GM12891 (cell line): ENCODE measurements around the gene LRRC1.

Experiments
- DNase-seq: peaks from one replicate; pipeline ENCODE4 v3.0.0; 2011; ENCODE audit warnings: low spot score; ENCODE audit not compliant: insufficient read length
- FAIRE-seq: peaks from 2 replicates; lab custom pipeline; 2011; peaks lifted over from hg19 to GRCh38; lab: Jason Lieb, UNC
- PAX5 ChIP-seq: IDR thresholded peaks from 2 replicates; pipeline ENCODE4 v1.6.1; 2011; ENCODE audit warnings: low read length, moderate library complexity, mild to moderate bottlenecking; ENCODE audit not compliant: insufficient read depth, severe bottlenecking
- POLR2A ChIP-seq: IDR thresholded peaks from 2 replicates; pipeline ENCODE4 v1.6.1; 2011; ENCODE audit warnings: low read depth, low read length, control low read depth
- POLR2AphosphoS5 ChIP-seq: IDR thresholded peaks from 2 replicates; pipeline ENCODE4 v1.6.1; 2011; ENCODE audit warnings: low read depth, low read length, control low read depth
- POU2F2 ChIP-seq: IDR thresholded peaks from 2 replicates; pipeline ENCODE4 v1.6.1; 2011; ENCODE audit warnings: low read depth, mild to moderate bottlenecking, control low read depth, low read length, moderate library complexity
- SPI1 ChIP-seq: IDR thresholded peaks from 2 replicates; pipeline ENCODE4 v1.6.1; 2011; ENCODE audit warnings: low read depth, low read length, control low read depth
- TAF1 ChIP-seq: IDR thresholded peaks from 2 replicates; pipeline ENCODE4 v1.6.1; 2011; ENCODE audit warnings: low read depth, low read length, control low read depth

Gene LRRC1

DNA sequence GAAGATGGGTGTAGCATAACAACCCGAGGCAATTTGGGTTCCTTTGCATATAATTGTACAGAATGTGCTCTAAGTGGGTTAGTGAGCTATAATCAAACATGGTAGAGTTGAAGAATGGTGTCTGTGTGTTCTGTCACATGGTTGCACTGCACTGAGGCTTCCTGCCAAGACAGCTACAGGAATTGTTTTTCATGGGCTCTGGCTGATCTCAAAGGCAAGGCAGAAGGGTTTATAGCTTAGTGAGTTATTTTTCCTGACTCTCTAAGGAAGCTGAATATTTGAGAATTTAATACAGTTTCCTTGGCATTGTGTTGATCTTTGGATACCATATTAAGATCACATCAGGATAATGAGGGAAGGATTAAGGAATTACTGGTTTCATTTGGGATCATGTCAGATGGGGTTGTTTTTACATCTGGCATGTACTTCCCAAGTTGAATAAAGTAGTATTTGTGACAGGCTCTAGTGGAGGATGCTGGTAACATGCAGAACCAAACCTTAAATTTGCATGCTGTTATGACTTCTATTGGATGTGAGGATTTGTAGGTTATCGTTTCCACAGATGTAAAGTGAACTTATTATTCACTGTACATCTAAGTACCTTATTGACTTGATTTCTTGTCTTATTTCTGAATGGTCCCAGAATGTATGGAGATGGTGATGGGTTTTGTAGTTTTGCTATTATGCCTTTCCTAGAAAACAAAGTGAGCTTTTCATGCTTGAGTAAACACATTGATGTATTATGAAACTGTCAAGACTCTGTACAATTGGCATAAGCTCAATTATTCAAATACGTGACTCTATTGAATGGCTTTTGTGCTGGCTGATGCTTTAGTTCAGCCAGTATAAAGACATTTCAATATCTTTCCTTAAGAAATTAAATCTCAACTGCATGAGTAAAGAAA is 43.3 kb downstream of the LRRC1 start:
- no peak for FAIRE-seq
- no peak for DNase-seq
- TF ChIP-seq POLR2A (no peak), POLR2AphosphoS5 (no peak), POU2F2 (no peak)

DNA sequence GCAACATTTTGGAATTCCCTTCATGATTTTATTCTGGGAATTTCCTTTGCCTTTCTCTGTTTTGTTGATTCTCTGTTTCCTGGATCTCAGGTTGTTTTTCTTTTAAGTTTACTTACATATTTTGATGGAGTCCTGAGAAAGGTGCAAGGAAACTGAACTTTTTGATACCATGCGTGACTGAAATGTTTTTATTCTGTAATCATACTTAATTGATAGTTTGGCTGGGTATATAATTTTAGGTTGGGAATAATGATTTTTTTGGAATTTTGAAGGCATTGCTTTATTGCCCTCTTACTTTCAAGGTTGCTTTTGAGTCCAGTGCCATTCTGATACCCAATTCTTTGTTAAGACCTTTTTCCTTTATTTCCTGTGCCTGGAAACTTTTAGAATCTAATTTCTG is 45.2 kb downstream of the LRRC1 start:
- FAIRE-seq (no peak), DNase-seq (no peak)
- TF ChIP-seq SPI1 (no peak), POLR2AphosphoS5 (no peak), TAF1 (no peak), PAX5 (no peak), POLR2A (no peak), POU2F2 (no peak)

DNA sequence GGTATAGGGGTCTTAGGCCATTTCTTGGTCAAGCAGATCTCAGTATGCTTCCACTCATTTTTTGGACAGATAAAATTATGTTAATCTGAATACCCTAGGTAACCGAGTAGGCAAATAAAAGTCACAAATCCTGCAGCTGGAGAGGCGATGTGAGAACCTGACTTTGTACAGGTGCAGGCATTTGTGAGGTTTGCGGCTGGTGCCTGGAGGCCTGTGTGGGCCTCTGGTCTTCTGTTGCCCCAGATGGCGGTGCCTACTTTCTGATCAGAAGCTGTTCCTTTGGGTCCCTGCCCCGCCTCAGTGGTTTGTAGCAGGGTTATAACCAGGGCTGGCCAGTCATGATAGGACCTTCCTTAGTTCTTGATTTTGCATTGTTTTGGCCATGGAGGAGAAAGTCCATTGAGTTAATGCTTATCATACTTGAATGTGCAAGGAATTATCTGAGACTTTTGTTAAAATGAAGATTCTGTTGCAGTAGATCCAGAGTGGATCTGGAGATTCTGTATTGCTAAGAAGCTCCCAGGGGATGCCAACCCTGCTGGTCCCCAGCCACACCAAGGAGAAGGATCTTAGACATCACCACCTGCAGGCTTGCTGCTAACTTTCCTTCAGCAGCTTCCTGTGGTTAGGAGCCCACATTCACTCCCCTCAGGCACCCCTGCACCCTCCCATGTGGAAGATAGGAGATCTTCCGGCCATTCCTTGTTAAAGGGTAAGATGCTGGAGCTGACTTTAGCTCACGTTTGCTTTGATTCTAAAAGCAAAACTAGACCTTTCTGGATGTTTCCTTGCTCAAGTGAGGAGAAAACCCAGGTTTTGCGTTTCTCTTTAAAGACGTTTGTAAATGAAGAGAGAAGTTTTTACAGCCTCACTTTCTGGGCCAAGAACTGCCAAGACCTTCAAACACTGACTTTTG is 50.7 kb downstream of the LRRC1 start:
- DNase-seq (no peak), FAIRE-seq (no peak)
- no peak for TF ChIP-seq TAF1
- TF ChIP-seq SPI1: no peak
- no peak for TF ChIP-seq POLR2A

DNA sequence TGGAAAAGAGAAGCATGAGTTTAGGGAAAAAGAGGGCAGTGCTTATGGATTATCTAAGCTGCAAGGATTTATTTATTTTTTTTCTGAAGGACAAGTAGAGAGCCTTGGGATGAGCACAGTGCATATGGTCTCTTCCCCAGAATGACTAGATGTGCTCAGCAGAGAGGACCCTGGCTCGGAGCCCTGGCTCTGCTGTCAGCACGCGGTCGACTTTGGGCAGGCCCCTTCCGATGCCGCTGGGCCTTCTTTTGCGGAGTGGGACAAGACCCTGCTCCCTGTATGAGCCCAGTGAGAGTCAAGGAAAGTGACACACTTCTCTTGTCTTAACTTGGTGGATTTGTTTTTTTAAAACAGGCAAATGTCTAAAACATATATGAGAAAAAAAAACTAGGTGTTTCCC is 51.4 kb downstream of the LRRC1 start:
- FAIRE-seq (no peak), DNase-seq (no peak)
- TF ChIP-seq TAF1 (no peak), PAX5 (no peak), POU2F2 (no peak), POLR2A (no peak), POLR2AphosphoS5 (no peak), SPI1 (no peak)

DNA sequence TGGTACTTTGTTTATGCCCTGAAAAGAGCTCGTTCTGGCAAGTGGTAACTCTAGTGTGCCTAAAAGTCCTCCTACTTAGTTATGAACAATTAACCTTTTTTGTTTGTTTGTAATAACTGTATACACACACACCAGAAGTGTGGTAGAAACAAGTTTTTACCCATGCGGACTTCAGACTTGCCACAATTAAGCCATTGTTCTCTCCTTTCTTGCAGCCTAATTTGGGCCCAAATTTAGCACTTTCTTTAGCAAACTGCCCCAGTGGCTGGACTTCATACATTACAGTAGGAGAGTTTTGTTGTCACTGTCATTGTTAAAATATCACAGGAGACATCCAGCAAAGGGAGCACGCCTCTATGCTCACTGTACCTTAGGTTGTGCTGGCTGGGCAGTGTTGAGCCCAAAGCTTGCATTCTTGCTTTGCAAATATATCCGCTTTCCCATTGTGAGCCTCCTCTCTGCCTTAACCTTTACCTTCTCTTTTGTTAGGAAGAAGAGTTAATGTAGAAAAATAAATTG is 53.0 kb downstream of the LRRC1 start:
- FAIRE-seq (no peak), DNase-seq (no peak)
- TF ChIP-seq POLR2AphosphoS5: no peak

DNA sequence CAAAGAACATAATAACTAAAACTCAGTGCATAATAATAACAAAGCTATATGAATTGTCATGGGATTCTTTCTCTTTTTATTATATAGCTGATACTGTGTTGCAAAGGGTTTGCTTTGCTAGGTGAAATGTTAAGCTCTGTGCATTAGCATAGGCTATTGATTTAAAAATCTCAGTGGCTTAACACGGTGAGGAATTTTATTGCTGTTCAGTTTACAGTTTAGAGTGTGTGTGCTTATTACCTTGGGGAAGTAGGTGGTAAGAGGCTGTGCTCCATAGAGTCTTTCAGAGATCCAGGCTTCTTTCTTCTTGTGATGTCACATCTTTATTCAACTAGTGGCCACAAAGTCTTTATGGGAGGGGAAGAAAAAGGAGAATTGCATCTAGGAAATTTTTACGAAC is 55.7 kb downstream of the LRRC1 start:
- TF ChIP-seq TAF1 (no peak), SPI1 (no peak), PAX5 (no peak), POU2F2 (no peak), POLR2AphosphoS5 (no peak), POLR2A (no peak)
- DNase-seq (no peak), FAIRE-seq (no peak)

DNA sequence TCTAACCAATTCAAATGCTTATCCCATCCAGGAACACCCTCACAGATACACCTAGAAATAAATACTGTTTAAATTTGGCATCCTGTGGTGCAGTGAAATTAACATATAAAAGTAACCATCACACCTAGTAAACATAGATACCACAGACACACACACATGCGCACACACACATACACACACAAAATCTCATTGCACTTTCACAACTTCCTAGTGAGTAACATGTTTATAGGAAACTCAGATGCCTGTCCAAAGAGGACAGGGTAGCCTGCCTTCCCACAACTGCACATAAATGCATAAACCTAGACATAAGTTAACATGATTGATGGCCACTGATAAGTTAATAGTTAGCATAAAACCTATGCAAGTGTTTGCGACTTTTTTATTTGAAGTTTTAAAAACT is 56.8 kb downstream of the LRRC1 start:
- TF ChIP-seq POU2F2 (no peak), POLR2A (no peak), TAF1 (no peak), POLR2AphosphoS5 (no peak), SPI1 (no peak), PAX5 (no peak)
- no peak for FAIRE-seq
- no peak for DNase-seq

DNA sequence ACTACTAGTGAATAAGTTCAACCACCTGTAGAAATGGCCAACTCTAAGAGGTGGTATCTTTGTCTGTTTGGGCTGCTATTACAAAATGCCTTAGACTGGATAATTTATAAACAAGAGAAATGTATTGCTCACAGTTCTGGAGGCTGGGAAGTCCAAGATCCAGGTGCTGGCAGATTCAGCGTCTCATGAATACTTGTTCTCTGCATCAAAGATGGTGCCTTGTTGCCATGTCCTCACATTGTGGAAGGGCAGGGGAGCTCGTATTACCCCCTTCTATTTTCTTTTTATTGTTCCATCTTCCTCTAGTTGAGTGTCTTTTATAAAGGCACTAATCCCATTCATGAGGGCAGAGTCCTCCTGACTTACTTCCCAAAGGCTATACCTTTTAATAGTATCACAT is 58.0 kb downstream of the LRRC1 start:
- DNase-seq (no peak), FAIRE-seq (no peak)
- no peak for TF ChIP-seq POLR2AphosphoS5

DNA sequence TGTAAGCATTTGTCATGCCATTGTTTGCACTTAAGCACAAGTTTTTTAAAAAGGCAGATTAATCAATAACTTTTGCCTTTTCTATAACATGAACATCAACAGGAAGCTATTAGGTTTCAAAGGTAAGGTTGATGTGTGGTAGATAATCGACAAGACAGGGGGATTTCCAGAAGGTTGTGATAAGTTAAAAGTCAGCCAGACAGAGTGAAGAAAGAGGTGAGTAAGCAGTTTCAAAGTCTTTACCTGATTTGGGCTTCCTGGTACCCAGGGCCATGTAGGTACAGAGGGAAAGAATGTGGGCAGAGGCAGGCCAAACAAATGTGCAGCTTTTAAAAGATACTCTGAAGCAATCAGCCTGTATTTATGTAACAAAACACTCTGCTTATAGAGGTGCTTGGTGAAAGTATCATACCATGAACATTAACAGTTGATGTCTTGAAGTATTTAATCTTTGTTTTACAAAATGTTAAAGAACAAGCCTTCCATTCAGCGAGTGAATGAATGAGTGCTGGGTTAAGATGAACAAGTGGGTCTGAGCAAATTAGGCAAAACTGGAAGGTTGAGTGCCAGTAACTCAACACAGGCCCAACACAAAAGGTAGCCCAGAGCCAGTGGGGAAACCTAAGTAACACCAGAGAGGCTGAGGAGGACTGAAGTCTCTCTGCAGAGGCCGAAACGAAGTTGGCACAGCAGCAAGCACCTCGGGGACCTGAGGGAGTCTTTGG is 60.2 kb downstream of the LRRC1 start:
- FAIRE-seq (no peak), DNase-seq (no peak)
- TF ChIP-seq POLR2A (no peak), TAF1 (no peak), PAX5 (no peak), POU2F2 (no peak), SPI1 (no peak), POLR2AphosphoS5 (no peak)
